ENCODE data around the gene DPPA3.
"Not testable (repeated sequence)": the region's sequence is repeated elsewhere in the genome, so short reads cannot be mapped to it uniquely, and the experiment has no call there.

Gene DPPA3

GRCh38 chr12:7731486-7731885 is 20.3 kb downstream of the DPPA3 start:
- TF ChIP-seq ZNF274 (IDR thresholded peaks at IDR 0.05; ENCODE audit: low read depth, low read length) (no peak), YY1 (IDR thresholded peaks at IDR 0.05; ENCODE audit: insufficient read depth, insufficient read length) (no peak), SUZ12 (IDR thresholded peaks at IDR 0.05; ENCODE audit: extremely low read depth, insufficient read depth, insufficient read length) (no peak)
- no peak for DNase-seq (ENCODE audit: low read depth, low spot score)
- no peaks in the 10 kb centered on the region for H3K9me3 ChIP-seq (ENCODE audit: insufficient read depth, low read length)
- no peak overlapping the region for H3K4me3 ChIP-seq (ENCODE audit: insufficient read length, low read depth)
- no peaks in the 10 kb centered on the region for H3K36me3 ChIP-seq (ENCODE audit: insufficient read depth, insufficient read length, low read length)
- H3K27me3 ChIP-seq (ENCODE audit: insufficient read depth, insufficient read length) = no peaks in the 10 kb centered on the region
- no peaks in the 10 kb centered on the region for H3K4me1 ChIP-seq (ENCODE audit: insufficient read depth, insufficient read length)
- no peak overlapping the region for H3K9ac ChIP-seq (ENCODE audit: insufficient read length, low read depth)

- H3K36me3 ChIP-seq (ENCODE audit: insufficient read depth, insufficient read length, low read length) = no peaks in the 10 kb centered on the region
- H3K4me3 ChIP-seq (ENCODE audit: insufficient read length, low read depth) = no peak overlapping the region
- H3K9me3 ChIP-seq (ENCODE audit: insufficient read depth, low read length) = no peaks in the 10 kb centered on the region
- no peaks in the 10 kb centered on the region for H3K4me1 ChIP-seq (ENCODE audit: insufficient read depth, insufficient read length)
- DNase-seq (ENCODE audit: low read depth, low spot score) = no peak
- H3K9ac ChIP-seq (ENCODE audit: insufficient read length, low read depth) = no peak overlapping the region
- no peaks in the 10 kb centered on the region for H3K27me3 ChIP-seq (ENCODE audit: insufficient read depth, insufficient read length)
- TF ChIP-seq SUZ12 (IDR thresholded peaks at IDR 0.05; ENCODE audit: extremely low read depth, insufficient read depth, insufficient read length) (no peak), ZNF274 (IDR thresholded peaks at IDR 0.05; ENCODE audit: low read depth, low read length) (no peak), YY1 (IDR thresholded peaks at IDR 0.05; ENCODE audit: insufficient read depth, insufficient read length) (no peak)
Measured at GRCh38 chr12:7732993-7733392, 21.8 kb downstream of the DPPA3 start.

- TF ChIP-seq ZNF274 (IDR thresholded peaks at IDR 0.05; ENCODE audit: low read depth, low read length) = no peak
- no peak within 1 kb of the TSS for H3K9ac ChIP-seq (ENCODE audit: insufficient read length, low read depth)
- peaks cover 3% of the 10 kb centered on the region for H3K4me1 ChIP-seq (ENCODE audit: insufficient read depth, insufficient read length)
- H3K27me3 ChIP-seq (ENCODE audit: insufficient read depth, insufficient read length) = no peaks in the 10 kb centered on the region
- H3K36me3 ChIP-seq (ENCODE audit: insufficient read depth, insufficient read length, low read length) = no peaks in the 10 kb centered on the region
- peaks cover 7% of the 10 kb centered on the region; the same call in 1 of the 2 replicates for H3K9me3 ChIP-seq (ENCODE audit: insufficient read depth, low read length)
- no peak within 1 kb of the TSS for H3K4me3 ChIP-seq (ENCODE audit: insufficient read length, low read depth)
- DNase-seq (ENCODE audit: low read depth, low spot score) = no peak
Measured at GRCh38 chr12:7747246-7747645, 36.0 kb downstream of the DPPA3 start, which contains the start of gene CLEC4C. Gene CLEC4C, minus strand, starts transcription at chr12:7747375. Its CDS starts 27 bp downstream, at chr12:7747348.

GRCh38 chr12:7748852-7749251 is 37.6 kb downstream of the DPPA3 start:
- H3K27me3 ChIP-seq (ENCODE audit: insufficient read depth, insufficient read length) = no peaks in the 10 kb centered on the region
- no peaks in the 10 kb centered on the region for H3K36me3 ChIP-seq (ENCODE audit: insufficient read depth, insufficient read length, low read length)
- peaks cover 3% of the 10 kb centered on the region; the same call in 1 of the 2 replicates for H3K9me3 ChIP-seq (ENCODE audit: insufficient read depth, low read length)
- peaks cover 3% of the 10 kb centered on the region for H3K4me1 ChIP-seq (ENCODE audit: insufficient read depth, insufficient read length)
- no peak for DNase-seq (ENCODE audit: low read depth, low spot score)
- no peak for TF ChIP-seq ZNF274 (IDR thresholded peaks at IDR 0.05; ENCODE audit: low read depth, low read length)
- H3K9ac ChIP-seq (ENCODE audit: insufficient read length, low read depth) = no peak overlapping the region
- H3K4me3 ChIP-seq (ENCODE audit: insufficient read length, low read depth) = no peak overlapping the region

- no peak overlapping the region for H3K9ac ChIP-seq (ENCODE audit: insufficient read length, low read depth)
- no peak for DNase-seq (ENCODE audit: low read depth, low spot score)
- no peaks in the 10 kb centered on the region for H3K36me3 ChIP-seq (ENCODE audit: insufficient read depth, insufficient read length, low read length)
- TF ChIP-seq ZNF274 (IDR thresholded peaks at IDR 0.05; ENCODE audit: low read depth, low read length) (no peak), YY1 (IDR thresholded peaks at IDR 0.05; ENCODE audit: insufficient read depth, insufficient read length) (no peak), SUZ12 (IDR thresholded peaks at IDR 0.05; ENCODE audit: extremely low read depth, insufficient read depth, insufficient read length) (no peak)
- peaks cover 3% of the 10 kb centered on the region for H3K4me1 ChIP-seq (ENCODE audit: insufficient read depth, insufficient read length)
- H3K9me3 ChIP-seq (ENCODE audit: insufficient read depth, low read length) = no peaks in the 10 kb centered on the region; the same call in 1 of the 2 replicates
- no peaks in the 10 kb centered on the region for H3K27me3 ChIP-seq (ENCODE audit: insufficient read depth, insufficient read length)
- no peak overlapping the region for H3K4me3 ChIP-seq (ENCODE audit: insufficient read length, low read depth)
Measured at GRCh38 chr12:7749442-7749841, 38.2 kb downstream of the DPPA3 start.

GRCh38 chr12:7750350-7750749 is 39.1 kb downstream of the DPPA3 start:
- TF ChIP-seq SUZ12 (IDR thresholded peaks at IDR 0.05; ENCODE audit: extremely low read depth, insufficient read depth, insufficient read length) = no peak
- TF ChIP-seq YY1 (IDR thresholded peaks at IDR 0.05; ENCODE audit: insufficient read depth, insufficient read length) = no peak
- TF ChIP-seq ZNF274 (IDR thresholded peaks at IDR 0.05; ENCODE audit: low read depth, low read length) = no peak
- no peaks in the 10 kb centered on the region; the same call in 1 of the 2 replicates for H3K9me3 ChIP-seq (ENCODE audit: insufficient read depth, low read length)
- H3K4me3 ChIP-seq (ENCODE audit: insufficient read length, low read depth) = no peak overlapping the region
- H3K27me3 ChIP-seq (ENCODE audit: insufficient read depth, insufficient read length) = no peaks in the 10 kb centered on the region
- peaks cover 3% of the 10 kb centered on the region for H3K4me1 ChIP-seq (ENCODE audit: insufficient read depth, insufficient read length)
- no peaks in the 10 kb centered on the region for H3K36me3 ChIP-seq (ENCODE audit: insufficient read depth, insufficient read length, low read length)
- peak; percentile 75 for DNase-seq (ENCODE audit: low read depth, low spot score)
- no peak overlapping the region for H3K9ac ChIP-seq (ENCODE audit: insufficient read length, low read depth)

GRCh38 chr12:7751394-7751793 is 40.2 kb downstream of the DPPA3 start:
- no peak overlapping the region for H3K9ac ChIP-seq (ENCODE audit: insufficient read length, low read depth)
- peaks cover 3% of the 10 kb centered on the region for H3K4me1 ChIP-seq (ENCODE audit: insufficient read depth, insufficient read length)
- TF ChIP-seq SUZ12 (IDR thresholded peaks at IDR 0.05; ENCODE audit: extremely low read depth, insufficient read depth, insufficient read length) = no peak
- TF ChIP-seq ZNF274 (IDR thresholded peaks at IDR 0.05; ENCODE audit: low read depth, low read length) = no peak
- no peak for TF ChIP-seq YY1 (IDR thresholded peaks at IDR 0.05; ENCODE audit: insufficient read depth, insufficient read length)
- no peaks in the 10 kb centered on the region; the same call in 1 of the 2 replicates for H3K9me3 ChIP-seq (ENCODE audit: insufficient read depth, low read length)
- no peak overlapping the region for H3K4me3 ChIP-seq (ENCODE audit: insufficient read length, low read depth)
- no peaks in the 10 kb centered on the region for H3K36me3 ChIP-seq (ENCODE audit: insufficient read depth, insufficient read length, low read length)
- no peak for DNase-seq (ENCODE audit: low read depth, low spot score)
- H3K27me3 ChIP-seq (ENCODE audit: insufficient read depth, insufficient read length) = no peaks in the 10 kb centered on the region

GRCh38 chr12:7751941-7752922 is 41.0 kb downstream of the DPPA3 start:
- not testable (repeated sequence) for DNase-seq (ENCODE audit: low read depth, low spot score); H3K36me3 ChIP-seq (ENCODE audit: insufficient read depth, insufficient read length, low read length); H3K9ac ChIP-seq (ENCODE audit: insufficient read length, low read depth); H3K4me3 ChIP-seq (ENCODE audit: insufficient read length, low read depth); H3K27me3 ChIP-seq (ENCODE audit: insufficient read depth, insufficient read length); H3K9me3 ChIP-seq (ENCODE audit: insufficient read depth, low read length); H3K4me1 ChIP-seq (ENCODE audit: insufficient read depth, insufficient read length)

- not testable (repeated sequence) for DNase-seq (ENCODE audit: low read depth, low spot score); H3K9ac ChIP-seq (ENCODE audit: insufficient read length, low read depth); H3K27me3 ChIP-seq (ENCODE audit: insufficient read depth, insufficient read length); H3K36me3 ChIP-seq (ENCODE audit: insufficient read depth, insufficient read length, low read length); H3K9me3 ChIP-seq (ENCODE audit: insufficient read depth, low read length); H3K4me1 ChIP-seq (ENCODE audit: insufficient read depth, insufficient read length); H3K4me3 ChIP-seq (ENCODE audit: insufficient read length, low read depth)
Measured at GRCh38 chr12:7755668-7756067, 44.4 kb downstream of the DPPA3 start.
